ENCODE results near the gene DENND2D. TPM values are rescaled to one million over a fixed set of nuclear protein-coding genes. Genes with fewer than 3 reads are reported as not detected.

The DENND2D gene
- total RNA-seq, 2 donors from 2014 or later: 15.8 to 19.8 TPM

- H3K9me3 ChIP-seq: no peaks in the 10 kb centered on the region
- DNase-seq (ENCODE audit: low spot score): no peak
- TF ChIP-seq CTCF (IDR thresholded peaks at IDR 0.05): no peak
- H3K27me3 ChIP-seq (replicated peaks; ENCODE audit: insufficient read depth): no peaks in the 10 kb centered on the region
- H3K4me3 ChIP-seq: no peak overlapping the region
- no peaks in the 10 kb centered on the region for H3K4me1 ChIP-seq (ENCODE audit: control insufficient read depth in 1 of 2, low read depth in 2 of 2)
- H3K36me3 ChIP-seq: no peaks in the 10 kb centered on the region
- H3K27ac ChIP-seq: no peak overlapping the region
- no peak for ATAC-seq (ENCODE audit: insufficient number of reproducible peaks, low FRiP score, low read depth)
These were observed 33.8 kb upstream of the DENND2D start for GRCh38 chr1:111234258-111234657.

- no peak for DNase-seq (ENCODE audit: low spot score)
- ATAC-seq (ENCODE audit: insufficient number of reproducible peaks, low FRiP score, low read depth): no peak
- no peaks in the 10 kb centered on the region for H3K27me3 ChIP-seq (replicated peaks; ENCODE audit: insufficient read depth)
- no peak overlapping the region for H3K4me3 ChIP-seq
- no peaks in the 10 kb centered on the region for H3K36me3 ChIP-seq
- no peak for TF ChIP-seq CTCF (IDR thresholded peaks at IDR 0.05)
- no peak overlapping the region for H3K27ac ChIP-seq
- H3K4me1 ChIP-seq (ENCODE audit: control insufficient read depth in 1 of 2, low read depth in 2 of 2): peaks cover 6 to 17% of the 10 kb centered on the region in 2 donors
- H3K9me3 ChIP-seq: no peaks in the 10 kb centered on the region
These were observed 31.7 kb upstream of the DENND2D start for GRCh38 chr1:111232134-111232533.

- DNase-seq (ENCODE audit: low spot score) (no peak), ATAC-seq (ENCODE audit: insufficient number of reproducible peaks, low FRiP score, low read depth) (no peak)
- Histone ChIP-seq H3K9me3 (no peaks in the 10 kb centered on the region), H3K4me3 (no peak overlapping the region), H3K27ac (no peak overlapping the region), H3K36me3 (no peaks in the 10 kb centered on the region), H3K4me1 (ENCODE audit: control insufficient read depth in 1 of 2, low read depth in 2 of 2) (peaks cover 6 to 17% of the 10 kb centered on the region in 2 donors), H3K27me3 (replicated peaks; ENCODE audit: insufficient read depth) (no peaks in the 10 kb centered on the region)
- TF ChIP-seq CTCF (IDR thresholded peaks at IDR 0.05): no peak
These were observed 28.3 kb upstream of the DENND2D start for GRCh38 chr1:111228748-111229126.

- ATAC-seq (ENCODE audit: insufficient number of reproducible peaks, low FRiP score, low read depth) (peak; percentile 75), DNase-seq (ENCODE audit: low spot score) (no peak)
- Histone ChIP-seq H3K4me1 (ENCODE audit: control insufficient read depth in 1 of 2, low read depth in 2 of 2) (peaks cover 6 to 17% of the 10 kb centered on the region in 2 donors), H3K9me3 (no peaks in the 10 kb centered on the region), H3K36me3 (no peaks in the 10 kb centered on the region), H3K4me3 (no peak overlapping the region), H3K27me3 (replicated peaks; ENCODE audit: insufficient read depth) (no peaks in the 10 kb centered on the region), H3K27ac (no peak overlapping the region)
- no peak for TF ChIP-seq CTCF (IDR thresholded peaks at IDR 0.05)
These were observed 27.7 kb upstream of the DENND2D start for GRCh38 chr1:111227851-111228747.

GRCh38 chr1:111227434-111227833, 27.0 kb upstream of the DENND2D start, which contains the start of gene CHI3L2:
TSS of gene CHI3L2 (plus strand) at chr1:111227713. CDS start at chr1:111227730, 17 bp downstream.
- TF ChIP-seq CTCF (IDR thresholded peaks at IDR 0.05): no peak
- H3K4me3 ChIP-seq: no peak within 1 kb of the TSS
- H3K27me3 ChIP-seq (replicated peaks; ENCODE audit: insufficient read depth): no peaks in the 10 kb centered on the region
- no peaks in the 10 kb centered on the region for H3K36me3 ChIP-seq
- H3K27ac ChIP-seq: no peak within 1 kb of the TSS
- peaks cover 10 to 23% of the 10 kb centered on the region in 2 donors for H3K4me1 ChIP-seq (ENCODE audit: control insufficient read depth in 1 of 2, low read depth in 2 of 2)
- no peaks in the 10 kb centered on the region for H3K9me3 ChIP-seq
- DNase-seq (ENCODE audit: low spot score): no peak
- no peak for ATAC-seq (ENCODE audit: insufficient number of reproducible peaks, low FRiP score, low read depth)
